GM11168 (cell line): ENCODE data around the gene SUCLG2.

Experiments used
- in situ Hi-C: fragments of 300-500 bp; cut with MboI; formaldehyde crosslinking; loops from one replicate; pipeline ENCODE4 v1.12.0; 2022; ENCODE audit warnings: low sequenced_read_pairs; ENCODE audit not compliant: unreplicated experiment

SUCLG2 gene

GRCh38 chr3:67470207-67470606 is 184.2 kb downstream of the SUCLG2 start:
- in situ Hi-C loops: no loop called here

DNA sequence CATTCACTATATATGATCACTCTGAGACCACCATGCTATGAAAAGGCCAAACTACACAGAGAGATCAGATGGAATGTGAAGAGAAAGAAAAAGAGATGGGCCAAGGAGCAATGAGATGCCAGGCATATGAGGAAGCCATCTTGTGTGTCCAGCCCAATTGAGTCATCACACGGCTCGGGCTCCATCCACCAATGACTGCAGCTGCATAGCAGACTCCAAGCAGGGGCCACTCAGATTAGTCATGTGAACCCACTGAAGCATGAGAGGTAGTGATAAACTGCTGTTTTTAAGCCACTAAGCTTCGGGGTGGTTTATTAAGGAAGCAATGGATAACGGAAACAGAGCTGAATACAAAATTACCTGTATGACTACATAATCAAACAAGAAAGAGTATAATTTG is 185.9 kb downstream of the SUCLG2 start:
- in situ Hi-C loops: no loop called here

DNA sequence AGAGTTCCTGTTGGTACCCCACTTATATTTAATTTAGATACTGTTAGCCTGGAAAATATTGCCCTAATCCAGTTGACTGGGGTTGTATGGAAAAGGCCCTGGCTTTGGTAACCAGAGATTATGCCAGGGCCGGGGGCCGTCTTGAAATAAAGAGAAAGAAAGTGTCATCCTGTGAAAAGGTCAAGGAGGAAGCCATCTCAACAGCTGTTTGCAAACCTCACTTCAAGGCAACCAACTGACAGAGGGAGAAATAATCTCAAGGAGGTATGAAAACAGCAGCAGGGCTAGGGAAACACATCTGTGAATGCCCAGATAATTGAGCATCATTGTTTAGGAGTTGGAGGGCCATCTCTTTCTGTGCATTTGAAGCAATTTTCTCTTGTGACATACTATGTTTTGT is 190.8 kb downstream of the SUCLG2 start:
- in situ Hi-C loops: no loop called here

DNA sequence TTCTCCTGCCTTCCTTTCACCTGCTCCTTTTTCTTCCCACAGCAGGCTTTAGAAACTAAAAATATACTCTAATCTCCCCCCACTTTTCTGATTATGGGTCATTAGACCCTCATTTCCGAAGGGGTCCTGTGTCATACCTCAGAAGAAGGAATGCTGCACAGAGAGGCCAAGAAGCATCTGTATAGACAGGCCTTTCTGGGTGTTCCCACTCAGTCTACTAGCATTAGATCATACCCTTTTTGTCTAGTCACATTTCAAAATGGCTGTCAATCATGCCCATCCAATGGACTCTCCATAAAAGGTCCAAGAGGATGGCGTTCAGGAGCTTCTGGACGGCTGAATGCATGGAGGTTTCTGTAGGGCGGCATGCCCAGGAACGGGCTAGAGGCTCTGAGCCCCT is 192.2 kb downstream of the SUCLG2 start:
- in situ Hi-C loops: no loop called here

- in situ Hi-C loops: no loop called here
Observed at GRCh38 chr3:67461667-67462142, 192.7 kb downstream of the SUCLG2 start.

DNA sequence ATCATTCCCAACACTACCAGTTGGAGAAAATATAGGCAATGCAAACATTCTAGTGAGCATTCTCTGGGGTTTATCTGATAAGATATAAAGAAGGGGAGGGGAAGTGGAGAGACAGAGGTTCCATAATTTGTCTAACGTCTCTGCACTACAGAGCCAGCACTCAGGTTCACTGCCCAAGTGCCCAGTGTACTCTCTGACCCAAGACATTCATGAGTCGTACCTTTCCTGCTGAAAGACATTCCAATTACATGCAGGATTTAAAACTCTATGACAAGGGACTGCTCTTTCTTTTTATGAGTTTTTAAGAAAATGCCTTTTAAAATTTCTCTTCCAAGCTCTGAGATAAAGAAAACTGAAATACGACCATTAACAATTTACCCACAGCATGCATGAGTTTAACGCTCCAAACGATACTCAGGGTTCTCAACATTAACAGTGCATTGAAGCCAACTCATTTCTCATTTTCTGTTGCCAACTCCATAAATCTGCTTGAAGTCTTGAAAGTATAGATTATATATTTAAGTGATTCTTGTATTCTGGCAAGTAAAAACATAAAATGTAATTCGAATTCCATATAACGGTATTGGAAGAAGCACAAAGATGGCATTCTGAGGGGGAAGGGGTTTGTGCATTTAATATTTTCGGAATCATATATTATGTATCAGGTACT is 193.4 kb downstream of the SUCLG2 start:
- in situ Hi-C loops: no loop called here

GRCh38 chr3:67459796-67460195 is 194.6 kb downstream of the SUCLG2 start:
- in situ Hi-C loops: no loop called here

- in situ Hi-C loops: no loop called here
Observed at GRCh38 chr3:67458896-67459530, 195.4 kb downstream of the SUCLG2 start.

DNA sequence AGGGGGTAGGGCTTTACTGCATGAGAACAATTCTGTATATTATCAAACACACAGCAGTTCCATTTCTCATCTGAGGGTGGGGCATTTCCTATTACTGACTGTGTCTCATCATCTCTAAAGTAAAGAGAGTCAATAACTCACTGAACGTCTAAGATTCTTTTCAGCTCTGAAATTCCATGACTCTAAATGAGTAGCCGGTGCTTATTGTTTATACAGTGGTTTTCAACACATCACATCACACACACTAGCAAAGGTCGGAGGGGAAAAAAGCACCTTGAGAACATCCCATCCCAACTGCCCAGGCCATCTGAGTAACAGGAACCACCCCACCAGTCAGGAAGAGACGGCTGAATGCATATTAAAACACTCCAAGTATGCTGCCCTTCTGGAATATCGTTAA is 196.0 kb downstream of the SUCLG2 start:
- in situ Hi-C loops: no loop called here

- in situ Hi-C loops: no loop called here
Observed at GRCh38 chr3:67453628-67454027, 200.8 kb downstream of the SUCLG2 start.

DNA sequence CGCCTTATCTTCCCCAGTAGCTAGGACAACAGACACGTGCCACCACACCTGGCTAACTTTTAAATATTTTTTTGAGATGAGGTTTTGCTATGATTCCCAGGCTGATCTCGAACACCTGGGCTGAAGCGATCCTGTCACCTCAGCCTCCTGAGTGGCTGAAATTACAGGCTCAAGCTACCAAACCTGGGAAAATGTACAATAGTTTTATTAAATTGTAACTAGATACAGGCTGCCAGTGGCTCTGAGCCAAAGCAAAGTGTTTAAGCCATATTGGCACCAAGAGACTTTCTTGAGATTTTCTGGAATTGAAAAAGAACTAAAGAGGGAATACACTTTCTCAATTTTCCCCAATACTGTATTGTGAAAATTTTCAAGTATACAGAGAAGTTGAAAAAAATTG is 204.3 kb downstream of the SUCLG2 start:
- in situ Hi-C loops: no loop called here

DNA sequence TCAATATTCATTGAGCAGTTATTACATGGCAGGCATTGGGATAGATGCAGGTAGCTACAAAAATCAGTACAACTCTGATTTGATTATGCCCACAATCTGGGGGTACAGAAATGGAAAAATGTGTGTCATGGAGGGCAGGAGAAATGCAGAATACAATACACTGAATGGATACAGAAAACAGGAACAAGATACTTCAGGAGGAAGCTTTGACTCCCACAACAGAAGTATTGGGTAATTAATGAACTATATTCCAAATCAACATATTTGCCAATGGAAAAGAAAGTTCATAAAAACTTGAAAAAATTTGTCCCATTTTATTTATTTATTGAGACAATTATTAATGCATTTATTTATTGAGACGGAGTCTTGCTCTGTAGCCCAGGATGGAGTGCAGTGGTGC is 207.0 kb downstream of the SUCLG2 start:
- in situ Hi-C loops: no loop called here

- in situ Hi-C loops: no loop called here
Observed at GRCh38 chr3:67437789-67438188, 216.6 kb downstream of the SUCLG2 start.

- in situ Hi-C loops: no loop called here
Observed at GRCh38 chr3:67437090-67437489, 217.3 kb downstream of the SUCLG2 start.

DNA sequence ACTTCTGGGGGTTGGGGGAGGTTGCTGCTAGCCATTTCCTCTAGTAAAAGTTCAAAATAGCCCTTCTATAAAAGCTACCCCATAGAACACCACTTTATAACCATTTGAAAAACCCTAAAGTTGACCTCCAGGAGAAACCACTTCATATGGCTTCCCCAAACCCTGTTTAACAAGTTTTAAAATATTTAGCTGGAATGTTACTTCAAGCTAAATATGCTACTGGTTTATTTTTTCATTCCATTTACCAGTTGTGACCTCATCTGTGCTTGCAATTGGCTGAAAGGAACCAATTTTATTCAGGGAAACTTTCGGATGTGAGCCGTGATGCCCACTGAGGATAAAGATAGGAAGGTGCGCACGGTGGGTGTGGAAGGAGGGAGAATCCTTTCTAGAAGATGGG is 221.3 kb downstream of the SUCLG2 start:
- in situ Hi-C loops: no loop called here

- in situ Hi-C loops: no loop called here
Observed at GRCh38 chr3:67431887-67432286, 222.5 kb downstream of the SUCLG2 start.

DNA sequence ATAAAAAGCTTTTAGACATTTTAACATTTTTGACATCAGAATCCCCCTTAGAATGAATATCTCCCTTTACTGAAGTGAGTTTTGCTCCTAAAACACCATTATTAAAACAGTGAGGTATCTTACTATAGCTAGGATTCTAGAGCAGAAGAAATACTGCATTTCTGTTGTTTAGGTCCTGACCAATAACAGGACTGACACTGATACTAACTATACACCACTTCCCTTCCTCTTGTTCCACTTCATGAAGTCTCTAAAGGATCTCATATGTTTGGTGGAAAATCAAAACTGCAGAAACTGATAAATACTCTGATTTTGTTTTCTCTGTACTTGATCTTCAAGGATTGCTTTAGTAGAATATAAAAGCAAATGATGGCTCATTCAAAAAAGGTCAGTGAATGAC is 230.7 kb downstream of the SUCLG2 start:
- in situ Hi-C loops: no loop called here

- in situ Hi-C loops: no loop called here
Observed at GRCh38 chr3:67421912-67422311, 232.5 kb downstream of the SUCLG2 start.

DNA sequence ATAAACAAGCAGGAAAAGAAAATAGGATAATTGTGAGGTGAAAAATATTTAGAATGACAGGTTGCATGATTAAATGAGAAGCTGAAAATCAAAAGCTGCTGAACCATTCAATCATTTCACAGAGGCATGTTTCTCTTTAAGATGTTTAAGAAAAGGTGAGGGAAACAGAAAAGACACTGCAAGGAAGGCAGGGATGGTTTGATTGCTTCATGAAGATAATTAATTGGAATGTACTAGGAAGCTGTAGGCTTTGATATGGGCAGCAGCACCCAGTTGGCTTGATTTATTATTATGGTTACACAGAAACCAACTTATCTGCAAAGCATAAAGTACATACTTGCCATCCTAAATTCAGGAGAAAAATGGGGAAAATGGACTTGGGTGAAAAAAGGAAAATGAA is 234.6 kb downstream of the SUCLG2 start:
- in situ Hi-C loops: no loop called here

DNA sequence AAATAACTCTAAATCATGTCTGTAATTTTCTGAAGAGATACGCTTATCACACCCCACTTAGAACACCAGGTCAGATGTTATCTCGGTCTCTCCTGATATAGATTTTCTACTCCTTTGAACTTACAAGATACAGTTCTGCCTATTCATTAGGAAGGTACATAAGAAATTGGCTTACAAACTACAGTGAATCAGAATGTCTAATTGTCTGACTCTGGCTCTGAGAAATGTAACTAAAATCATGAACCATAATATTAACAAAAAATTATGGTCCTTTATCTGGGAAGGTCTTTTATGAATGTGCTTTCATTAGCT is 235.2 kb downstream of the SUCLG2 start:
- in situ Hi-C loops: no loop called here

GRCh38 chr3:67418426-67419217 is 235.8 kb downstream of the SUCLG2 start:
- in situ Hi-C loops: no loop called here

DNA sequence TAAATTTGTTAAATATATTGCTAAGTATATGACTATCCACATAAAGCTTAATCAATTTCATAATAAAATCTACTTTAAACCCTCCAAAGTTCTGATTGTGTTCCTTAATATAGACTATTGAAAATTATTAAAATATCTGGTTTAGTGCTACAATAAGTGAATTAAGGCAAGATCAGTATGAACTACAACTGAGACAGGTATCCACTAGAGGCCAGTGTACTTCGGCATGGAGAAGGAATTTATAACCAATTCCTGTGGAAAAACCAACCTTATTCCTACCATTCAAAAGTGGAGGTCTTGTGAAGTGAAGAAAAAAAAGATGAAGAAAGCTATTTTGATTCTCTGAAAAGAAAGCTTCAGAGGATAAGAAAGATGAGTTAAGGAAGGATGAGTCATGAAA is 237.7 kb downstream of the SUCLG2 start:
- in situ Hi-C loops: no loop called here
